22Rv1 (cell line): Measurements from ENCODE around the gene VAMP1.

Experiments used
- CTCF ChIP-seq: fragments of 450-650 bp; IDR thresholded peaks from 2 replicates; pipeline ENCODE4 v1.5.1; 2017; ENCODE audit warnings: mild to moderate bottlenecking
- ZFX ChIP-seq: fragments of 450-650 bp; IDR thresholded peaks from 2 replicates; pipeline ENCODE4 v1.6.1; 2017; ENCODE audit warnings: antibody characterized with exemption, borderline replicate concordance

GRCh38 chr12:6469092-6469491 is 1.4 kb downstream of the VAMP1 start:
- TF ChIP-seq CTCF = no peak
- TF ChIP-seq ZFX = no peak
